ENCODE measurements around the gene MKLN1. TPM values are rescaled to one million over a fixed set of nuclear protein-coding genes. Genes with fewer than 3 reads are reported as not detected.

Gene MKLN1
- total RNA-seq, 1 donor from 2014 or later, result 39.3 TPM

Other genes with a start within 250 kb of the MKLN1 start
- gene PODXL, start 228.8 kb downstream of the MKLN1 start, total RNA-seq, result 59.0 TPM

Data from Right ventricle myocardium inferior (tissue), 1 donor.